Endothelial cell of umbilical vein (primary cell): ENCODE measurements around the gene HELZ2.

Experiments
- EZH2 ChIP-seq: IDR thresholded peaks from 2 replicates; pipeline ENCODE4 v1.6.1; 2012; ENCODE audit warnings: borderline replicate concordance, low read depth, mild to moderate bottlenecking, moderate library complexity, low read length, inconsistent platforms; ENCODE audit not compliant: severe bottlenecking
- JUN ChIP-seq: IDR thresholded peaks from 2 replicates; pipeline ENCODE4 v1.6.1; 2011; ENCODE audit warnings: borderline replicate concordance, low read depth; ENCODE audit not compliant: insufficient read length, insufficient read depth
- MAX ChIP-seq: IDR thresholded peaks from 2 replicates; pipeline ENCODE4 v1.6.1; 2011; ENCODE audit not compliant: insufficient read depth, insufficient read length
- POLR2A ChIP-seq: IDR thresholded peaks from 2 replicates; pipeline ENCODE4 v1.6.1; 2012; ENCODE audit warnings: low read depth, mild to moderate bottlenecking, control low read depth, low read length
- POLR2AphosphoS5 ChIP-seq: IDR thresholded peaks from 2 replicates; pipeline ENCODE4 v1.6.1; 2012; ENCODE audit warnings: low read depth, mild to moderate bottlenecking, control low read depth, low read length, moderate library complexity; ENCODE audit not compliant: insufficient read depth
- TF ChIP-seq, protein P1 (sequence below), 2 donors: IDR thresholded peaks; 1 replicate in 1 of 2; 2 replicates in 1 of 2; pipeline ENCODE4 v1.5.1; 2011; ENCODE audit warnings: low read length in 2 of 2, mild to moderate bottlenecking in 2 of 2, moderate library complexity in 2 of 2, control low read depth in 1 of 2, inconsistent platforms in 1 of 2, low read depth in 1 of 2; ENCODE audit not compliant: insufficient read depth in 1 of 2; ENCODE audit errors: extremely low read depth in 1 of 2

DNA sequence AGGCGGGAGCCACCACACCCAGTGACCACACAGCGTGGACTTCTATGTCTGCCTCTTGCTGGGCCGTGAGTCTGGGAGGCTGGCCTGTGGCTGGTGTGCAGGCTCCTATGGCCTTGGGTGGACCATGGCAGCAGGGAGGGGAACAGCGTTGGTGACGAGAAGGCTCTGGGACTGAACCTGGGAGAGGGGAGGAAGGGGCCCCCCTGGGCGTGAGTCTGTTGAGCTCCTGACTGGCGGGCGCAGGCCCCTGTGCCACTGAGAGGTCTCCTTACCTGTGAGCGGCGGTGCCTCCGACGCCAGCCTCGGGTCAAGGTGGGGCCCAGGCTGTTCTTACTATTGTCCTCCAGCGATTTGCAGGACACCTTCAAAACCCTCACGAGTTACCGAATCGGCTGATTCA is 12.8 kb upstream of the HELZ2 start:
- TF ChIP-seq, protein P1, sequence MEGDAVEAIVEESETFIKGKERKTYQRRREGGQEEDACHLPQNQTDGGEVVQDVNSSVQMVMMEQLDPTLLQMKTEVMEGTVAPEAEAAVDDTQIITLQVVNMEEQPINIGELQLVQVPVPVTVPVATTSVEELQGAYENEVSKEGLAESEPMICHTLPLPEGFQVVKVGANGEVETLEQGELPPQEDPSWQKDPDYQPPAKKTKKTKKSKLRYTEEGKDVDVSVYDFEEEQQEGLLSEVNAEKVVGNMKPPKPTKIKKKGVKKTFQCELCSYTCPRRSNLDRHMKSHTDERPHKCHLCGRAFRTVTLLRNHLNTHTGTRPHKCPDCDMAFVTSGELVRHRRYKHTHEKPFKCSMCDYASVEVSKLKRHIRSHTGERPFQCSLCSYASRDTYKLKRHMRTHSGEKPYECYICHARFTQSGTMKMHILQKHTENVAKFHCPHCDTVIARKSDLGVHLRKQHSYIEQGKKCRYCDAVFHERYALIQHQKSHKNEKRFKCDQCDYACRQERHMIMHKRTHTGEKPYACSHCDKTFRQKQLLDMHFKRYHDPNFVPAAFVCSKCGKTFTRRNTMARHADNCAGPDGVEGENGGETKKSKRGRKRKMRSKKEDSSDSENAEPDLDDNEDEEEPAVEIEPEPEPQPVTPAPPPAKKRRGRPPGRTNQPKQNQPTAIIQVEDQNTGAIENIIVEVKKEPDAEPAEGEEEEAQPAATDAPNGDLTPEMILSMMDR (IDR thresholded peaks at IDR 0.05; ENCODE audit: extremely low read depth in 1 of 2, insufficient read depth in 1 of 2, low read depth in 1 of 2, low read length in 2 of 2): no peak
- no peak for TF ChIP-seq EZH2
- no peak for TF ChIP-seq MAX
- no peak for TF ChIP-seq POLR2AphosphoS5
- no peak for TF ChIP-seq JUN
- TF ChIP-seq POLR2A: no peak
